Left hindlimb (tissue), 1 donor: ENCODE results near the gene ARHGEF12.

ENCODE experiments used
- DNase-seq: peaks from one replicate; pipeline ENCODE4 v3.0.0-alpha.2; 2018

Gene ARHGEF12

DNA sequence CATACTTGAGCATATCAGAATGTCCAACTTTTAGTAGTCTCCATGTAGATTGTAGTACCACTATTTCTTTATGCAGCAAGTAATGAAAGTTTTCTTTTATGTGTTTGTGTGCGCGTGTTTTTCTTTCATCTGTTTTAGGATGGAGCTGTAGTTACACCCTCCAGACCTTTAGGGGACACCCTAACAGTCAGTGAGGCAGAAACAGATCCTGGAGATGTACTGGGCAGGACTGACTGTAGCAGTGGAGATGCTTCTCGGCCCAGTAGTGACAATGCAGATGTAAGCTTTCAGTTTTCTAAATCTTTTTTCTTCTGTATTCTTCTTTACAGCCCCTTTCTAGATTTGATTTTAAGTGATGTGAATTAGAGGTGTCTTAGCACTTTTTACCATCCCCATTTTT lies 95.4 kb downstream of the ARHGEF12 start:
- no peak for DNase-seq

DNA sequence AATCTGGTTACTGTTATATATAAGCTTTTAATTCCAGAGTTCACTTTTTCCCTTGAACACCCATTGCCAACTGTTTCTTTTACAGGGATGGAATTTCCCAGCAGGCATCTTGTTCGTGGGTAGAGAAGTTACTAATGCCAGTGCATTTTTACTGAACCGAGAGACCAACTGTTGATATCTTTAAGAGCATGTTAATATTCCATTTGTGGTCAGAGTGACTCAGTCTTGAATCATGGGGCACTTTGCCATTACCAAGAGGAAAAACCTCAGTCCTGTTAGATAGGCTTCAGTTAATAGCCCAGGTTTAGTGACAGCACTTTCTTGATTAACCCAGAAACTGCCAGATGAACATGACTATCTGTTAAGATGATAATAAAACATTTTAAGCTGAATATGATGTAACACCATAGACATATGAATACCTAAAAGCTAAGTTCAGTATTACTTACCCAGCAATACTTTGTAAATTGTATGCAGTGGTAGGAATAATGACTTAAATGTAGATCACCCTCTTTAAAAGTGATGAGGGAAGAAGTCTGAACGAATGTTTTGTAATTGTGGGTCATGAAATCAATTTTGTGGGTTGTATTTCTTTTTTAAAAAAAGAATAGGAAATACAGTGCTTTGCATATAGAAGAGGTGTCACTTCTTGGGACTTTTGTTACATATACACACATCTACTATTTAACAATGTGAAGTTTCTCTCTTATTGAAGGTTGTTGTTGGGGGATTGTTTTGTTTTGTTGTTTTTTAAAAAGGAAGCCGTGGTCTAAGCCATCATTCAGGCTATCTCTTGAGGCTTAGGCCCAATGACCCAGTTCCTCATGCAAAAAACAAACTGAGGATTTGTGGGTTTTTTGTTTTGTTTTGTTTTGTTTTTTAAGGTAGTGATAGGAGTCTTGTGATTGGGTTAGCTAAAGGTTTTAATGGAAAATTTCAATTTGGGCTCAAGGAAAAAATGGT lies 96.1 kb downstream of the ARHGEF12 start:
- no peak for DNase-seq

DNA sequence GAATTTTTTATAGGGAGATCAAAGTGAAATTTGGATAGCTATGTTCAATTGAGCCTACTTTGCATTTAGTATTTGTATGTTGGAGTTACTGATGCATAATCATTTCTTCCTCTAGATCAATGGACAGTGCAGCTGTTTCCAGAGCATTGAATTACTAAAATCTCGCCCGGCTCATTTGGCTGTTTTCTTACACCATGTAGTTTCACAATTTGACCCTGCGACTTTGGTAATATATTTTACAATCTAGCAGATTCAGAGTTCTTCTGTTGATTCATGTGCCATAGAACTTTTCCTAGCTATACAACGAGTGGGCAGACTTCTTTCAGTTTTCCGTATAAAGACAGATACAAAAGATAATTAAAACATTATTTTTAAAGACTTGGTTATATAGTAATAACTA lies 105.4 kb downstream of the ARHGEF12 start:
- DNase-seq: no peak

DNA sequence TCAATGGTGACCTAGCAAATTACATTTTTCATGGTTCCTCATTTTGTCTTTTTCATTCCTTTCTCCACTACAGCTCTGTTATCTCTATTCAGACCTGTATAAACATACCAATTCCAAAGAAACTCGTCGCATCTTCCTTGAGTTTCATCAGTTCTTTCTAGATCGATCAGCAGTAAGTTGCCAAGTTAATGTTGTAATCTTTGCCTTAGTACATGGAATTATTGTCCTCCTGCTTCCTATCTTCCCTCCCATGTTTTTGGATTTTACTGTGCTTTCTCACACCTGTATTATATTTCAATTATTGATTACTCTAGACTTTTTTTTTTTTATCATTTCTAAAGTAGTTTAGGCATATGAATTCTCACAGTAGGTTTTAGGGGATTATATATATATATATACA lies 105.8 kb downstream of the ARHGEF12 start:
- DNase-seq: no peak

DNA sequence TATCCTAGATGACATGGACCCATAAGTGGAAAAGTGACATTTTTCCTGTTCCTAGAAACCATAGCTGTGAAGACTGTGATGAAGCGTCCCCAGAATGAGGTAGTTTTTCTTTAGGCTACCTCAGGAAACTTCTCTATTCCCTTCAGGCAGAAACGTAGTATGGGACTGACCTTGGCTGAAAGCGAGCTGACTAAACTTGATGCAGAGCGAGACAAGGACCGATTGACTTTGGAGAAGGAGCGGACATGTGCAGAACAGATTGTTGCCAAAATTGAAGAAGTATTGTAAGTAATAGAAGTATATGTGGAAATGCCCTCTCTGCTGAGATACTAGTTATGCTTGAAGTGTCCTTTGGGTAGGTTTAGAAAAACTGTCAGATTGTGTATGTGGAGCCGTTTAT lies 110.6 kb downstream of the ARHGEF12 start:
- no peak for DNase-seq

DNA sequence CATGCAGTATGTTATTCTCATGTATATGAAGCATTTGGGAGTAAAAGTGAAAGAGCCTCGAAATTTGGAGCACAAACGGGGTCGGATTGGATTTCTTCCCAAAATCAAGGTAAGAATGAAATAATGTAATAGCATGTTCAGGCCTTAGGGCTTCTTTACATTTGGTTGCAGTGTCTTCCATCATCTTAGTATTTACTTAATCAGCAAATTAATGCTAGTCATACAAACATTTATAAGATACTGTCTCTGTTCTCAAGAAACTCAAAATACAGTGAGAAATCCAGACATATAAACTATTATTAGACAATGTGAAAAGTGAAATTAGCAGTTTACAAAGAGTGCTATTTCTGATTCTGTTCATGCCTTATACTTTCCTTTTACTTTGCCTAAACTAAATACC lies 112.0 kb downstream of the ARHGEF12 start:
- DNase-seq: no peak

DNA sequence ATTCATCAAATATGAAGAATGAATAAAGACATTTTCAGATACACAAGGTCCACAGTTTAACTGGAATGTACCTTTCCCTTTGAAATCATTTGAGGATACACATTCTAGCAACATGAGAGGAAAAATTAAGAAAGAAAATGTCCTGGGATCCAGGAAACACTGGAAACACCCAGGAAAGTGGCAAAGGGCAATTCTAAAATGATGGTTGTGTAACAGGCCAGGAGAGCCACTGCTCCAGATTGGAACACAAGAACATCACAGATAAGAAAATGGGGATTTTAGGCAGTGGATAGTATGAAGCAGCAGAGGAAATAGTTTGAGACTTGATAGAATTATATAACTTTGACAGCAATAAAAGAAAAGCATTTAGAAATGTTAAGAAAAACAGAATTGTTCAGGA lies 119.3 kb downstream of the ARHGEF12 start:
- no peak for DNase-seq

DNA sequence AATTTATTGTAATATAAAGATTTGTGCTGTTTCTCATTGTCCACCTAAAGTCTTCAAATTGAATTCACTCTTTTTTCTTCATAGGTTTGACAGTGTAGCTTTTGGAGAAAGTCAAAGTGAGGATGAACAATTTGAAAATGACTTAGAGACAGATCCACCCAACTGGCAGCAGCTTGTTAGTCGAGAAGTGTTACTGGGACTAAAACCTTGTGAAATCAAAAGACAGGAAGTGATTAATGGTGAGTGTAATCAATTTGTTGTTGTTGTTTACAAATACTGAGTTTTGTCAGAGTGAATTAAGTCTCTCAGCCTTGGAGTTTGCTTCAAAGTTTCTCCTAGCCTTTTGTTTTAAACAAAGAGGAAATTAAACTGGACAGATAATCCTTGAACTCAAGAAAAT lies 121.8 kb downstream of the ARHGEF12 start:
- no peak for DNase-seq

DNA sequence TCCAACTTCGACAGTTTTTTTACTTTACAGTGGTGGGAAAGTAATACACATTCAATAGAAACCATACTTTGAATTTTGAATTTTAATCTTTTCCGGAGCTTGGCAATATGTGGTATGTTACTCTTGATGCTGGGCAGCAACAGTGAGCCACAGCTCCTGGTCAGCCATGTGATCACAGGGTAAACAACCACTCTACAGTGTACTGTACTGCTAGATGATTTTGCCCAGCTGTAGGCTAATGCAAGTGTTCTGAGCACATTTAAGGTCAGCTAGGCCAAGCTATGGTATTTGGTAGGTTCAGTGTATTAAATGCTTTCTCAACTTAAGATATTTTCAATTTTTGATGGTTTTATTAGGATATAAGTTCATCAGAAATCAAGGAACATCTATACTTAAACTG lies 126.6 kb downstream of the ARHGEF12 start:
- DNase-seq: no peak

DNA sequence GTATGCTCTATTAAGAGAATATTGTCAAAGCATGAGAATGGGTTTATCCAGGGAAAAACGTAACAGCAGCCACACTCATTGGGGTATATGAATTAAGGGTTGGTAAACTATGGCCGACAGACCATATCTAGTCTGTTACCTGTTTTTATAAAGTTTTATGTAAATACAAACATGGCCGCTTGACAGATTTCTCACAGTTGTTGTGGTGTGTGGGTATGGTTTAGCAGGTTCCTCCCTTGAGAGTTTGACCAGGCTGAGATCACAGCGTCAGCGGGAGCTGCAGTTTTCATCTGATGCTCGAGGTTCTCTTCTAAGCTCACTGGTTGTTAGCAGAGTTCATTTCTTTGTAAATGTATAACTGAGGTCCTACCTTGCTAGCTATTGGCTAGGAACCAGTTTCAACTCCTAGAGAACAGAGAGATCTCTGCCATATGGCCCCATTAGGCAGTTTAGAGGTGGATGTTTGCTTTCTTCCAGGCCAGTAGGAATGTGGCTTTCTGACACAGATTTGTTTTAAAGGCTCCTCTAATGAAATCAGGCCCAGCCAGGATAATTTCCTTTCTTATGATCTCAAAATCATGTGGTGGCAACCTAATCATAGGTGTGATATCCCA lies 129.8 kb downstream of the ARHGEF12 start:
- no peak for DNase-seq

DNA sequence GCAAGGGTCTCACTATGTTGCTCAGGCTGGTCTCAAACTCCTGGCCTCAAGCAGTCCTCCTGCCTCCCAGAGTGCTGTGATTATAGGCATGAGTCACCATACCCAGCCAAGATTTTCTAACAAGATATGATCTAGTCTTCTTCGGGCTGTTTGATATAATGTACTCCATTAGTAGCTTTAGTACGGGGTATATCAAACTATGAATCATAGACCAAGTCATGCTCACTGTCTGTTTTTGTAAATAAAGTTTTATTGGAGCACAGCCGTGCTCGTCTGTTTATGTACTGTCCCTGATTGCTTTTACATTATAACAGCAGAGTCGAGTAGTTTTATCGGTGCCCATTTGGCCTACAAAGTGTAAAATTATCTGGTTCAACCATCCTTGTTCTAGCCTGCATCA lies 131.4 kb downstream of the ARHGEF12 start:
- DNase-seq: no peak

DNA sequence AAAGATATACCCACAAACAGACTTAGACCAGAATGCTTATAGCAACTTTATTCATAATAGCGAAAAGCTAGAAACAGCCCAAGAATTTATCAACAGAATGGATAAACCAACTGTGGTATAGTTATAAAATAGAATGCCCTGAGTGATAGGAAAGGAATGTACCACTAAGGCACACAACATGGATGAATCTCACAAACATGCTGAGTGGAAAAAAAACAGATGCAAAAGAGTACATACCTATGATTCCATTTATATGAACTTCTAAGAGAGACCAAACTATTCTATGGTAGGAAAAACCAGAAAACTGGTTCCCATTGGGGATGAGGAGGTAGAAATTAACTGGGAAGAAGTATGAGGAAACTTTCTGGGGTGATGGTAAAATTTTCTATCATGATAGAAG lies 134.9 kb downstream of the ARHGEF12 start:
- DNase-seq: no peak

DNA sequence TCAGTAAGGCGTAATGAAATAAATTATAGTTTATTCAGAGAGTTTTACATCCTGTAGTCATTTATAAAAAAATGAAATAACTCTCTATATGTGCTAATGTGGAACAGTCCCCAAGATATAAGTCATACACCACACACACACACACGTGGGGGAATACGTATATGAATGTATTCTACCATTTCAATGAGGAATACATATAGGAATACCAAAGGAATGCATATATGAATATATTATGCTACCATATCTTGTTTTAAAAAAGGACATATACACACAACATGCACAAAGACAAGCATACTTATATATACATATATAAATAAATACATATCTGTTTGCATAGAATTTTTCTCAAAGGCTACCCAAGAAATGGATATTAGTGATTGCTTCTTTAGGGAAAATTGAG lies 135.8 kb downstream of the ARHGEF12 start:
- DNase-seq: no peak

DNA sequence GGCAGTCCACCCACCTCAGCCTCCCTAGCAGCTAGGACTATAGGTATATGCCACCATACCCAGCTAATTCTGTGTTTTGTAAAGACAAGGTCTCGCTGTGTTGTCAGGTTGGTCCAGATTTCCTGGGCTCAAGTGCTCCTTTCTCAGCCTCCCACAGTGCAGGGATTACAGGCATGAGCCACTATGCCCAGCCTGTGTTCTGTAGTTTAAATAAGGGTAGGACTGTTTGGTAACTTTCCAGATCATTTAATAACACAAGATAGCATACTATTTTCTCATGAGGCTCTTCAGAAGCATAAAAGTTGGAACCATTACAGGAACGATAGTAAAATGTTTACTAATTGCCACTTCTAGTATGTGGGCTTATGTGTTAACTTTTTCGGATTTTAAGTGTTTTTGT lies 137.3 kb downstream of the ARHGEF12 start:
- DNase-seq: no peak

DNA sequence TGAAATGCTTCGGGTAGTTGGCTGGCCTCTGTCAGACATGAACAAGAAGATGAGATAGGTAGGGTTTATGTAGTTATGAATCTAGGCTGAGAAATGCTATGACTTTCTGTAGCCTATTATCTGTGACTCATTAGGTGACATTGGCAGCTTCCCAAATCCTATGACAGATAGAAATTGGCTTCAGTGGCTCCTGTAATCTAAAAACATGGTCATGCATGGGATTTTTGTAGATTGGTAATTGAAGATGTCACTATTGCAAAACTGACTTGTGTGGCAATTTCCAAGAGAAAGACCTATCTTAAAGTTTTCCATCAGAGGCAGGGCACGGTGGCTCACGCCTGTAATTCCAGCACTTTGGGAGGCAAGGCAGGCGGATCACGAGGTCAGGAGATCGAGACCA lies 145.9 kb downstream of the ARHGEF12 start:
- no peak for DNase-seq

DNA sequence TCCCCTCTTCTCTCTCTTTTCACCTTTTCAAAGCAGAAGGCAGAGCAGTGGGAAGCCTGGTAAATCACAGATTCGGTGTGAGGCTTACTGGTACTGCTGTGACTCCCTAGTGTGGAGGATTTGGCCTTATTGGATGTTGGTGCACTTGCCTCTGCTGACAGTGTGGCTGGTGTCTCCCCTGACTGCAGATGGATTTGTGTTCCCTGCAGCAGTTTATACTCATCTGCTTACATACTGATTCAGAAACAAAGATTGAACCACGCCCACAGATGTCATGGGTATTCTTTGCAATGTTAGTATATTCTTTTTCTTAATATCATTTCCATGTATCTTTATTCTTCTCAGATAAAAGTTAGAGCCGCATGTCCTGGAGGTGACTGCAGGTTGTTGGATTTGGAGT lies 148.5 kb downstream of the ARHGEF12 start:
- DNase-seq: no peak

DNA sequence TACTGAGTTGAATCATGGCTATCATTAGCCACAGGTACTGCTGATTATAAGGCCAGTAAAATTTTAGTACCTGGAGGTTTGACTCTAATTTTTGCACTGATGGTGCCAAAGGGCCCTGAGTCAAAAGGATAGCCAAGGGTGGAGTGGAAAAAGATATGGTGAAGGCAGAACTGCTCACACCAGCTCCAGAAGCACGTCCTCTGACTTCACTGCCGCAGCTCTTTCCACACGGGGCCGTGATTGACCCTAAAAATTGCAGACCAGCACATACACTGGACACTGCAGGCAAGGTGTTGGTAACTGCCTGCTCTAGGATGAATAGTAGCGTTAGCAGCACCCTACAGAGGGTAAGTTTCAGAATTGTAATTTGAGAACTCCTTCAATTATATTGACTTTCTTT lies 149.9 kb downstream of the ARHGEF12 start:
- no peak for DNase-seq

DNA sequence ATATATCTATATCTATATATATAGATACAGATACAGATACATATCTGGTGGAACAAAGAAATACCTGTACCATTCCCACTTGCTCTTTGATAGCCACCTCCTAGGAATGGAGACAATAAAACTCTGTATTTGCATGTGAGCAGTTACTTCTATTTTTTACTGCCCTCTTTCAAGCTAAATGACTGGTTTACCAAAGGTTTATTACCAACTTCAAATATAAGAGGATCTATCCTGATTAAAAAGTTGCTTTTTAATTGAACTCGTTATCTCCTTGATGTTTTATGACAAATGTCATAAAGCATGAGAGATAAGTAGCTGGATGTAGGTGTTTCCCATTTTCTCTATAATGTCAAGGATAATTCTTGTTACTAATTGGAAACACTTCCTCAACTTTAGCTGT lies 153.6 kb downstream of the ARHGEF12 start:
- DNase-seq: no peak

DNA sequence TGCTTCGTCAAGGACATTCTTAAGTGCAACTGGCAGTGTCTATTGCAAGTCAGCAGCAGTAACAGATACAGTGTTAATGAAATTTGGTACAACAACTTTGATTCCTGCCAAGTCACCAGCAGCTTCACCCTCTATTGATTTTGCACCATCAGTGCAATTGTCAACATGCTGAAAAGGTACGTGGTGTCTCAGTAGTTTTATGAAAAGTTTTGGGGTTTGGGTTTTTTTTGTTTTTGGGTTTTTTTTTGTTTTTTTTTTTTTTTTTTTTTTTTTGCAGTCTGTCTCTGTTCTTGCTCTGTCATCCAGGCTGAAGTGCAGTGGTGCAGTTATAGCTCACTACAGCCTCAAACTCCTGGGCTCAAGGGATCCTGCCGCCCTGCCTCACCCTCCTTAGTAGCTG lies 156.3 kb downstream of the ARHGEF12 start:
- DNase-seq: no peak

DNA sequence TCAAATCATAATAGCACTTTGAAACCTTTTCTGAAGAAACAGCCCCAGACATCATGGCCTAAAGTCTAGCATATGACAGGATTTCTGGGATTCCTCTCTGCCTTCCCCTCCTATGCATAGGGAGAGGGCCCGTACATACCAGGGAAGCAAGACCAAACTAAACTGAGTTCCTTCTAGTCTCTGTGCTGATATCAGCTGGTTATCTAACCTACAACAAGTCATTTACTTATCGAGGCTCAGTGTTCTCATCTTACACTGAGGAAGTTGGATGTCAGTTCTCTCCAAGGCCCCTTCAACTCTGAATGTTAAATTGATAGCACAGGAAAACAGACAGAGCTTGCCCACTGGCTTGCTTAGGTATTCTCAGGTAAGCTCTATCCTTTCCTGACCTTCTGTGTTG lies 158.4 kb downstream of the ARHGEF12 start:
- DNase-seq: no peak

DNA sequence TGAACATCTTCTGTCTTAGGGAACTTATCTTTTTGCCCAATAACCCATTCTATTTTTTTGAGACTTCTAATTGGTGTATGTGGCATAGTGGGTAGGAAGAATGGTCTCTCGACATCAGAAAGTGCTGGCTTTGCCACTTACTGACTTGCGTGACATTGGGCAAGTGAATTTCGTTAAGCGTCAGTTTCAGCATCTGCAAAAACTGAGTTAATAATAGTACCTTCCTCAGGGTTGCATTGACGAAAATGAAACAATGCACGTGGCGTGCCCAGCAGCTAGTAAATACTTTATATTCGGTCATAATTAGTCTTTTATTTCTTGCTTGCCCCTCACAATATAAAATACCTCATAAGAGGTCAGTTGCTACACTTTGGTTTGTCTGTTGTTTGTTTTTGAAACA lies 162.9 kb downstream of the ARHGEF12 start:
- no peak for DNase-seq

DNA sequence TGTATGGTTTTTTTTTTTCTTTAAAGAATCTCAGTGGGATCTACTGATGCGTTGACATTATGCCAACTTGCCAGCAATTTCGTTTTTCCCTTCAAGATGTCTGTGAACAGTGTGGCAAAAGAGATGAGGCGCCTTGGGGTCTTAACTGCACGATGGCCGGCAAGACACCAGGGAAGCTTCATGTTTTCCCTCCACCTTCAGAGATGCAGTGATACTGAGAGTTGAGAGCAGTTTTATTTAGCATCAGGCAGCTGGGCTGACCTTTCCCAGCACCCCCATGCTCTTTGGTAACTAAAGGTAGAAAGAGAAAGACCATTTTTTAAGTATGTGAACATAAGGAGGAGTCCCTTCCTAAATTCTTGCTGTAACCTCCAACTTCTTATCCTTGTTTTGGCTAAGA lies 163.6 kb downstream of the ARHGEF12 start:
- no peak for DNase-seq

DNA sequence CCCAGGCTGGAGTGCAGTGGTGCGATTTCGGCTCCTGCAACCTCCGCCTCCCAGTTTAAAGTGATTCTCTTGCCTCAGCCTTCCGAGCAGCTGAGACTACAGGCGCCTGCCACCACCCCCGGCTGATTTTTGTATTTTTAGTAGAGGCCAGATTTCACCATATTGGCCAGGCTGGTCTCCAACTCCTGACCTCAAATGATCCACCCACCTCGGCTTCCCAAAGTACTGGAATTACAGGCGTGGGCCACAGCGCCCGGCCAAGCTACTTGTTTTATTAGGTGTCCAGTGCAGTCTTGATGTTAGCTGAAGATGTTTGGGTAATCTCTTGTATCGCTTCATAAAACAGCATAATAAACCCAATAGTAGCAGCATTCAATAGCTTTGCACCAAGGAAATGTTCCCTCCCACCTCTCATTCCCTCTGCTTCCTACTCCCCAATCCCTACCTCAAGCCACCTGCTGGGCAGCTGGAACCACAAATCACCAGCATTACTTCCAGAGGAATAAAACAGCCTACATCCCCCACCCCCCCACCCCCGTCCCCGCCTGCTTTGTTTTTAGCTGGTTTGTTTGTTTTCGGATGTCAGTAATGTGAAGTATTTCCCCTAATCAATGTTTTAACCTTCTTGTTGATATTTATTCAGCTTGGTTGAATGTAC lies 164.3 kb downstream of the ARHGEF12 start:
- DNase-seq: no peak

DNA sequence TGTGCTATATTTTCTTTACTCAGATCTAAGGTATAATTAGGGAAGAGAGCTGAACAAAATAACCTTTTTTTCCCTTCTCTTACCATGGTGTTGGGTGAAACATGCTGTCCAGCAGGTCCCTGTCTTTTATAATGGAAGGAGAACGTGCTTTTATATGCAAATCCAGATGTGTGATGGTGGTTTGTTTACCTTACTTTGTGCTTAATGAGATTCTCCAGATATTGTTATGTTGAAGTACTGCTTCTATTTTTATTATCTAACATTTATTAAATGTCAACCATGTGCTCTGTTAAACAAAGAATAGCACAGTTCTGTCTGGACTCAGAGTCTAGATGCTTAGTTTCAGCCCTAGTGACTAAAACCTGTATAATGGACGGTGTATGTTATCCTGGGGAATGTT lies 165.2 kb downstream of the ARHGEF12 start:
- no peak for DNase-seq
